Lung (tissue), 12 donors: ENCODE results near the gene ZDHHC19. TPM values are rescaled to one million over a fixed set of nuclear protein-coding genes. Genes with fewer than 3 reads are reported as not detected.
"Not testable (repeated sequence)": the region's sequence is repeated elsewhere in the genome, so short reads cannot be mapped to it uniquely, and the experiment has no call there.

Experiments used
- ATAC-seq: fragments of 200-7000 bp; cut with Tn5 transposase; one replicate; pipeline ENCODE4 v1.9.1; 2020; ENCODE audit warnings: moderate number of reproducible peaks; ENCODE audit not compliant: insufficient read depth, low FRiP score
- DNase-seq, 3 donors: peaks; one replicate each; pipeline ENCODE4 v3.0.0-alpha.2; 2013 to 2017
- H3K27ac ChIP-seq, 2 donors: one replicate each; pipeline ENCODE4 v1.5.1; 2013; ENCODE audit warnings: mild to moderate bottlenecking in 2 of 2, moderate library complexity in 2 of 2, control low read depth in 1 of 2, inconsistent platforms in 1 of 2, low read depth in 1 of 2, low read length in 1 of 2
- H3K27me3 ChIP-seq, 3 donors: one replicate each; pipeline ENCODE4 v1.5.1; 2013; ENCODE audit warnings: low read length in 2 of 3; ENCODE audit not compliant: control insufficient read depth in 3 of 3, insufficient read depth in 3 of 3
- H3K36me3 ChIP-seq, 4 donors: one replicate each; pipeline ENCODE4 v1.5.1; 2013; ENCODE audit warnings: low read length in 4 of 4, mild to moderate bottlenecking in 1 of 4, moderate library complexity in 1 of 4; ENCODE audit not compliant: control insufficient read depth in 4 of 4, insufficient read depth in 4 of 4
- H3K4me1 ChIP-seq, 5 donors: one replicate each; pipeline ENCODE4 v1.5.1; 2013; ENCODE audit warnings: low read length in 5 of 5, mild to moderate bottlenecking in 2 of 5, moderate library complexity in 1 of 5; ENCODE audit not compliant: control insufficient read depth in 5 of 5, insufficient read depth in 5 of 5
- H3K4me3 ChIP-seq: one replicate; pipeline ENCODE4 v1.5.1; 2013; ENCODE audit warnings: mild to moderate bottlenecking, control low read depth, moderate library complexity
- H3K9ac ChIP-seq, 2 donors: one replicate each; pipeline ENCODE4 v1.5.1; 2013; ENCODE audit warnings: low read length in 2 of 2, control low read depth in 1 of 2; ENCODE audit not compliant: insufficient read depth in 1 of 2
- H3K9me3 ChIP-seq, 4 donors: one replicate each; pipeline ENCODE4 v1.5.1; 2013; ENCODE audit warnings: low read length in 3 of 4, mild to moderate bottlenecking in 1 of 4, moderate library complexity in 1 of 4; ENCODE audit not compliant: control insufficient read depth in 4 of 4, insufficient read depth in 3 of 4
- CTCF ChIP-seq: IDR thresholded peaks from 2 replicates; pipeline ENCODE4 v1.5.1; 2012; ENCODE audit warnings: mild to moderate bottlenecking; ENCODE audit errors: control extremely low read depth, extremely low read depth
- WGBS, 2 donors: extraction: QIAGEN DNeasy Blood & Tissue Kit; methylation state at CpG; one replicate each; pipeline ENCODE4 v1.1.7; 2013; 5-methylcytosine and 5-hydroxymethylcytosine counted together
- polyA plus RNA-seq, 2 donors: library from polyadenylated mRNA; stranded (reverse); fragments of 200-250 nt; gene quantifications; one replicate each; pipeline ENCODE4 v1.2.1, GENCODE V29; 2013
- total RNA-seq, 2 donors: library from RNA; depleted of rRNA in 1 of 2; stranded (reverse); fragments of >200 nt in 1 of 2; gene quantifications; one replicate each; pipeline ENCODE4 v1.2.1, GENCODE V29; 2014 to 2021
- donor health status: control.
- donor health status: control.
- donor health status: Bipolar disorder and iron deficiency.
- donor health status: healthy.
- donor health status: DM: yes; HTN: yes; CAD: no.

The ZDHHC19 gene
- total and polyA plus RNA-seq, 4 donors, result 1.1 to 18.9 (median 4.0) TPM

DNA sequence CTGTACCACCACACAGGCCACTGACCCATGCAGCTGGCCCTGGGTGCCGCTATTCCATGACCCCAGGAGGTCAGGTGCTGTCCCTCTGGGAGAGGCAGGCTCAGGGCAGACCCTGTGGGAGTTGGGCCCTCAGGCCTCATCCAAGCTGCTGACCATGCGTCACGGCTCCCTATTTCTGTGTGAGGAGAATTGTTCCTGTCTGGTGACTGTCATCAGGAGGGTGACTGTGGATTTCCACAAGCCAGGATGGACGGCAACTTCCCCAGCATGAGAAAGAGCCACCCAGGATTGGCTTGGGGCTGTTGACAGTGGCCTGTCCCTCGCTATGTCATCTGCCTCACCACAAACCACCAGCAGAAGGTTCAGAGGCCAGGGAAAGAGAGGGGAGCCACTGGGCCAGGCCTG, 41.4 kb downstream of the ZDHHC19 start:
- H3K27me3 ChIP-seq, result no peaks in the 10 kb centered on the region
- H3K4me1 ChIP-seq, result no peaks in the 10 kb centered on the region
- H3K36me3 ChIP-seq, result no peaks in the 10 kb centered on the region
- ATAC-seq (no peak), DNase-seq (no peak)
- H3K4me3 ChIP-seq, result no peak overlapping the region
- no peak for TF ChIP-seq CTCF
- WGBS, 2 donors, result 56 to 80% methylated on average over 5 of the region's 5 CpGs
- no peak overlapping the region for H3K27ac ChIP-seq
- no peak overlapping the region for H3K9ac ChIP-seq
- H3K9me3 ChIP-seq, result no peaks in the 10 kb centered on the region

- Histone ChIP-seq H3K27me3 (no peaks in the 10 kb centered on the region), H3K4me1 (no peaks in the 10 kb centered on the region), H3K4me3 (no peak overlapping the region), H3K9me3 (no peaks in the 10 kb centered on the region), H3K36me3 (peaks cover 0 to 3% (median 0%) of the 10 kb centered on the region in 4 donors), H3K27ac (peak overlapping the region in 1 of 2 donors; percentile 39), H3K9ac (no peak overlapping the region)
- no peak for TF ChIP-seq CTCF
- ATAC-seq (no peak), DNase-seq (no peak)
- whole genome bisulfite sequencing, 2 donors, result 62 to 74% methylated on average over 6 of the region's 6 CpGs
Measured at GRCh38 chr3:196168808-196169391, 42.3 kb downstream of the ZDHHC19 start.

GRCh38 chr3:196166741-196167140, 44.5 kb downstream of the ZDHHC19 start:
- DNase-seq, result no peak
- Histone ChIP-seq H3K4me3 (no peak overlapping the region), H3K9me3 (no peaks in the 10 kb centered on the region), H3K27me3 (no peaks in the 10 kb centered on the region), H3K4me1 (no peaks in the 10 kb centered on the region), H3K9ac (no peak overlapping the region), H3K27ac (no peak overlapping the region), H3K36me3 (peaks cover 0 to 3% (median 0%) of the 10 kb centered on the region in 4 donors)
- whole genome bisulfite sequencing, 2 donors, result 94 to 96% methylated on average over 7 of the region's 7 CpGs
- ATAC-seq, result no peak
- TF ChIP-seq CTCF, result no peak

GRCh38 chr3:196165850-196166249, 45.4 kb downstream of the ZDHHC19 start:
- Histone ChIP-seq H3K27me3 (no peaks in the 10 kb centered on the region), H3K9me3 (no peaks in the 10 kb centered on the region), H3K36me3 (peaks cover 0 to 3% (median 0%) of the 10 kb centered on the region in 4 donors), H3K4me1 (no peaks in the 10 kb centered on the region), H3K9ac (no peak overlapping the region), H3K27ac (no peak overlapping the region), H3K4me3 (no peak overlapping the region)
- DNase-seq, result no peak
- no peak for TF ChIP-seq CTCF
- WGBS, 2 donors, result 45 to 76% methylated on average over 7 of the region's 7 CpGs
- no peak for ATAC-seq

DNA sequence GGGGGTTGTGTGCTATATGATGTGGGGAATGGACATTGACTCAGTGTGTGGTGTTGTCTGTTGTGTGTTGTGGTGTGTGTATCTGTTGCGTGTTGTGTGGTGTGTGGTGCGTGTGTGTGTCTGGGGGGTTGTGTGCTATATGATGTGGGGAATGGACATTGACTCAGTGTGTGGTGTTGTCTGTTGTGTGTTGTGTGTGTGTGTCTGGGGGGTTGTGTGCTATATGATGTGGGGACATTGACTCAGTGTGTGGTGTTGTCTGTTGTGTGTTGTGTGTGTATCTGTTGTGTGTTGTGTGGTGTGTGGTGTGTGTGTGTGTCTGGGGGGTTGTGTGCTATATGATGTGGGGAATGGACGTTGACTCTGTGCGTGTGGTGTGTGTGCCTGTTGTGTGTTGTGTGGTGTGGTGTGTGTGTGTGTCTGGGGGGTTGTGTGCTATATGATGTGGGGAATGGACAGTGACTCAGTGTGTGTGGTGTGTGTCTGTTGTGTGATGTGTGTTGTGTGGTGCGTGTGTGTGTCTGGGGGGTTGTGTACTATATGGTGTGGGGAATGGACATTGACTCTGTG, 46.1 kb downstream of the ZDHHC19 start:
- H3K4me1 ChIP-seq, H3K27me3 ChIP-seq, H3K36me3 ChIP-seq, H3K9ac ChIP-seq, DNase-seq, ATAC-seq, H3K4me3 ChIP-seq, H3K9me3 ChIP-seq: not testable (repeated sequence)
- WGBS, 2 donors, result 73 to 92% methylated on average over 5 of the region's 5 CpGs
- peak overlapping the region in 1 of 2 donors; percentile 50 for H3K27ac ChIP-seq
